H1 (cell line): ENCODE results near the gene MZF1. TPM values are rescaled to one million over a fixed set of nuclear protein-coding genes. Genes with fewer than 3 reads are reported as not detected.

Experiments
- BCL11A ChIP-seq, 2 experiments: IDR thresholded peaks; one replicate each; pipeline ENCODE4 v1.6.1; 2011; ENCODE audit warnings: low read depth in 2 of 2, low read length in 2 of 2, mild to moderate bottlenecking in 2 of 2
- CHD1 ChIP-seq: IDR thresholded peaks from 2 replicates; pipeline ENCODE4 v1.6.1; 2012; ENCODE audit warnings: low read depth, low read length, improper control_type of control experiment
- CREB1 ChIP-seq: IDR thresholded peaks from 2 replicates; pipeline ENCODE4 v1.6.1; 2012; ENCODE audit warnings: inconsistent platforms
- EP300 ChIP-seq, 2 experiments: IDR thresholded peaks; 1 replicate in 1 of 2; 2 replicates in 1 of 2; pipeline ENCODE4 v1.6.1; 2011 to 2012; ENCODE audit warnings: low read depth in 2 of 2, low read length in 2 of 2, mild to moderate bottlenecking in 2 of 2, borderline replicate concordance in 1 of 2, inconsistent platforms in 1 of 2, moderate library complexity in 1 of 2
- EZH2 ChIP-seq: fragments of 200-600 bp; sonication (generic); IDR thresholded peaks from 2 replicates; pipeline ENCODE4 v1.7.1; 2012; ENCODE audit warnings: low read depth, mild to moderate bottlenecking, moderate library complexity, low read length, inconsistent platforms; ENCODE audit not compliant: severe bottlenecking
- FOSL1 ChIP-seq: IDR thresholded peaks from 2 replicates; pipeline ENCODE4 v1.6.1; 2011; ENCODE audit warnings: mild to moderate bottlenecking, low read depth, low read length, moderate library complexity; ENCODE audit not compliant: insufficient read depth
- HDAC6 ChIP-seq: IDR thresholded peaks from one replicate; pipeline ENCODE4 v1.7.1; 2012; ENCODE audit warnings: low read depth, mild to moderate bottlenecking, inconsistent platforms, low read length, moderate library complexity
- JUN ChIP-seq: IDR thresholded peaks from 2 replicates; pipeline ENCODE4 v1.6.1; 2011; ENCODE audit warnings: low read depth, mild to moderate bottlenecking, improper control_type of control experiment, low read length
- KDM5A ChIP-seq: fragments of 200-600 bp; IDR thresholded peaks from 2 replicates; pipeline ENCODE4 v1.7.1; 2012; ENCODE audit warnings: mild to moderate bottlenecking, low read length, inconsistent platforms, mixed read lengths
- MAFK ChIP-seq: IDR thresholded peaks from 2 replicates; pipeline ENCODE4 v1.6.1; 2012; ENCODE audit warnings: low read depth, mild to moderate bottlenecking, improper control_type of control experiment, low read length
- NANOG ChIP-seq: IDR thresholded peaks from 2 replicates; pipeline ENCODE4 v1.6.1; 2011; ENCODE audit warnings: low read length, low read depth, mild to moderate bottlenecking, inconsistent platforms; ENCODE audit not compliant: insufficient read depth, poor library complexity, severe bottlenecking
- PHF8 ChIP-seq: fragments of 200-600 bp; sonication (generic); conservative IDR thresholded peaks from 2 replicates; pipeline ENCODE4 v1.7.1; 2012; ENCODE audit warnings: low read depth, mild to moderate bottlenecking, inconsistent platforms, low read length, moderate library complexity
- POLR2A ChIP-seq, 2 experiments: IDR thresholded peaks; 1 replicate in 1 of 2; 2 replicates in 1 of 2; pipeline ENCODE4 v1.6.1; 2011; ENCODE audit warnings: low read depth in 2 of 2, low read length in 2 of 2, mild to moderate bottlenecking in 2 of 2; ENCODE audit errors: control extremely low read depth in 1 of 2
- POLR2AphosphoS5 ChIP-seq: IDR thresholded peaks from 2 replicates; pipeline ENCODE4 v1.6.1; 2011; ENCODE audit warnings: low read depth, low read length
- RAD21 ChIP-seq, 2 experiments: IDR thresholded peaks in 1 of 2; conservative IDR thresholded peaks in 1 of 2; 2 replicates each; pipeline ENCODE4 v1.6.1; 2011; ENCODE audit warnings: low read depth in 2 of 2, low read length in 2 of 2, improper control_type of control experiment in 1 of 2, inconsistent platforms in 1 of 2, mild to moderate bottlenecking in 1 of 2, moderate library complexity in 1 of 2
- RFX5 ChIP-seq: IDR thresholded peaks from 2 replicates; pipeline ENCODE4 v1.6.1; 2011; ENCODE audit warnings: low read depth, low read length, improper control_type of control experiment, borderline replicate concordance
- RNF2 ChIP-seq: fragments of 200-900, 300-1000 bp; sonication (generic); IDR thresholded peaks from 2 replicates; pipeline ENCODE4 v1.7.1; 2016; ENCODE audit warnings: borderline replicate concordance, low read depth, mild to moderate bottlenecking, antibody characterized with exemption, low read length; ENCODE audit not compliant: poor library complexity, severe bottlenecking; ENCODE audit errors: missing control alignments
- SIRT6 ChIP-seq: IDR thresholded peaks from one replicate; pipeline ENCODE4 v1.7.1; 2012; ENCODE audit warnings: low read length, inconsistent platforms
- TAF1 ChIP-seq: IDR thresholded peaks from 2 replicates; pipeline ENCODE4 v1.6.1; 2011; ENCODE audit warnings: mild to moderate bottlenecking, low read depth, low read length
- TAF7 ChIP-seq: optimal IDR thresholded peaks from 2 replicates; pipeline ENCODE3; 2011; ENCODE audit warnings: low read depth, mild to moderate bottlenecking, inconsistent platforms, low read length, moderate library complexity, borderline replicate concordance
- ZNF274 ChIP-seq: IDR thresholded peaks from 2 replicates; pipeline ENCODE4 v1.7.0; 2012; ENCODE audit warnings: low read length, borderline replicate concordance; ENCODE audit errors: extremely low read depth
- polyA plus RNA-seq, 7 experiments: library from polyadenylated mRNA; depleted of rRNA in 3 of 7; stranded (reverse) in 5 of 7; unstranded in 2 of 7; fragments of >200 nt in 5 of 7; fragments of 200-250 nt in 2 of 7; gene quantifications; 1 replicate in 5 of 7; 2 replicates in 1 of 7; 4 replicates in 1 of 7; pipeline versions ENCODE4 v1.2.1 to v1.2.3, GENCODE V29; 2011 to 2013; ENCODE audit warnings: missing spikeins in 2 of 7, mixed read lengths in 2 of 7
- total RNA-seq: library from RNA; stranded (reverse); fragmentation: NEBNext Ultra II Directional; extraction: Animal tissue kit (Norgen Biotek cat#: 25700); gene quantifications from 2 replicates; pipeline ENCODE4 v1.2.1, GENCODE V29; 2021
- TF ChIP-seq, protein P1 (sequence below): IDR thresholded peaks from 2 replicates; pipeline ENCODE4 v1.6.1; 2011; ENCODE audit warnings: low read depth, mild to moderate bottlenecking, low read length; ENCODE audit not compliant: insufficient read depth

MZF1 gene
- total and polyA plus RNA-seq, 2 of the 8 experiments (the other 6 are each of a cell fraction or from before 2014, with no cell fraction given): 15.2 to 25.0 TPM

DNA sequence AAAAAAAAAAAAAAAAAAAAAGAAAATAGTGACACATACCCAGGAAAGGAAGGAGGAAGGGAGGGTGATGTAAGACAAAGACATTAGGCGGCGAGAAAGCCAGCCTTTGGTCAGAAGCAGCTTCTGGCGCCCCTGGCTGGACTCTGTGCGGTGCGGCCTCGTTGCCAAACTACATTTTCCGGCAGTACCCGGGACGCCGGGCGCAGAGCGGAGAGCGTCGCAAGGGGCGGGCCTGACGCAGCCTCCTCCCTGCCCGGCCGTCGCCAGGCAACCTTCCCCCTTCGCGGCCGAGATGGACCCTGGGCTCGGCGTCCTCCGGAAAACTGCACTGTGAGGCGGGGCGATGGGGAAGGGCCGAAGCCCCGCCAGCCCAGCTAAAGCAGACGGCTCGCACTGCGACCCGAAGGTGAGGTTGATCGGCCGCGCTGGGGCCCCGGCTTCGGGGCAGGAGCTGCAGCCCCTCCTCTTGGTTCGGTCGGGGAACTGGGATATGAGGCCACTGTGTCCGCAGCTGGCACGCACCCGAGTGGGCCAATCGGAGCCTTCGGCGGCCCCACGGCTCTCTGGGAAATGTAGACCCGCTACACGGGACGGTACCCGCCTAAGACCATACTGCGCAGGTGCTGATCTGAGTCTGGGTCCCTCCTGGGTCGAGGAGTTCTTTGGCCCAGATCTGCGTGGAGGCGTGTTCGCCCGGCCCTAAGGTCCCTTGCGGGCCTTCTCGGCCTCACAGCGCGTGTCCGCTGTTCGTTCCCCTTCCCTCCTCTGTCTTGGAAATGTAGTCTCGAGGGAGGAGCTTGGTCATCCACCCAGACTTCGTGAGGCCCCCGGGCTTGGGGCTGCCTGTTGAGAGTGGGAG lies 2.3 kb upstream of the MZF1 start (continued):
- TF ChIP-seq POLR2A (IDR thresholded peaks at IDR 0.05; ENCODE audit: control extremely low read depth in 1 of 2, low read depth in 2 of 2, low read length in 2 of 2) (peak in 1 of 2 experiments; percentile 73; a peak in 2 of 3 replicates), CREB1 (peak; percentile 98), RFX5 (no peak), RNF2 (no peak), ZNF274 (no peak), NANOG (no peak), HDAC6 (no peak), POLR2AphosphoS5 (peak; percentile 64; the same call in 1 of the 2 replicates), RAD21 (IDR thresholded peaks at IDR 0.05 in 1 of 2, conservative IDR thresholded peaks at IDR 0.05 in 1 of 2; ENCODE audit: low read depth in 2 of 2, low read length in 2 of 2) (no peak), TAF1 (peak; percentile 73), SIRT6 (no peak), CHD1 (no peak), EZH2 (no peak), MAFK (no peak), KDM5A (no peak), FOSL1 (no peak), JUN (no peak), EP300 (IDR thresholded peaks at IDR 0.05; ENCODE audit: borderline replicate concordance in 1 of 2, low read depth in 2 of 2, low read length in 2 of 2) (0 out of 3 replicates have a peak, but pooled peaks of 1 of the 2 experiments have one; percentile 9), BCL11A (IDR thresholded peaks at IDR 0.05; ENCODE audit: low read depth in 2 of 2, low read length in 2 of 2) (no peak), PHF8 (no peak; the same call in 1 of the 2 replicates), TAF7 (peak; percentile 50)
- TF ChIP-seq, protein P1, sequence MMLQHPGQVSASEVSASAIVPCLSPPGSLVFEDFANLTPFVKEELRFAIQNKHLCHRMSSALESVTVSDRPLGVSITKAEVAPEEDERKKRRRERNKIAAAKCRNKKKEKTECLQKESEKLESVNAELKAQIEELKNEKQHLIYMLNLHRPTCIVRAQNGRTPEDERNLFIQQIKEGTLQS: peak; percentile 91
